Astrocyte (in vitro differentiated cells and primary cell): ENCODE results near the gene PTK7. TPM values are rescaled to one million over a fixed set of nuclear protein-coding genes. Genes with fewer than 3 reads are reported as not detected.
A peak's percentile ranks its signal among the peaks of the same experiment; 100 is the strongest.

Experiments
- DNase-seq: peaks from one replicate; pipeline ENCODE4 v3.0.0-alpha.2; 2010; ENCODE audit warnings: low read depth
- FAIRE-seq: peaks from 2 replicates; lab custom pipeline; 2011; peaks lifted over from hg19 to GRCh38; lab: Jason Lieb, UNC
- H2AFZ ChIP-seq: 2 replicates; pipeline ENCODE4 v1.6.0; 2012; ENCODE audit warnings: low read depth, low read length, inconsistent platforms
- H3K27ac ChIP-seq: 2 replicates; pipeline ENCODE4 v1.5.1; 2011; ENCODE audit warnings: low read depth, low read length, inconsistent platforms
- H3K27me3 ChIP-seq: 2 replicates; pipeline ENCODE4 v1.6.0; 2011; ENCODE audit warnings: low read length, inconsistent platforms; ENCODE audit not compliant: insufficient read depth
- H3K36me3 ChIP-seq: 2 replicates; pipeline ENCODE4 v1.5.1; 2011; ENCODE audit warnings: low read length, inconsistent platforms; ENCODE audit not compliant: insufficient read depth
- H3K4me1 ChIP-seq: 2 replicates; pipeline ENCODE4 v1.5.1; 2011; ENCODE audit warnings: low read length, inconsistent platforms; ENCODE audit not compliant: insufficient read depth
- H3K4me2 ChIP-seq: 2 replicates; pipeline ENCODE4 v1.6.0; 2012; ENCODE audit warnings: low read length, inconsistent platforms
- H3K4me3 ChIP-seq: 2 replicates; pipeline ENCODE4 v1.5.1; 2011; ENCODE audit warnings: low read depth, mild to moderate bottlenecking, low read length, inconsistent platforms; ENCODE audit not compliant: insufficient read depth
- H3K79me2 ChIP-seq: 2 replicates; pipeline ENCODE4 v1.6.0; 2012; ENCODE audit warnings: mild to moderate bottlenecking, low read length, inconsistent platforms; ENCODE audit not compliant: insufficient read depth
- H3K9ac ChIP-seq: 2 replicates; pipeline ENCODE4 v1.6.0; 2012; ENCODE audit warnings: mild to moderate bottlenecking, low read length, inconsistent platforms
- H3K9me3 ChIP-seq: 2 replicates; pipeline ENCODE4 v1.5.1; 2012; ENCODE audit warnings: low read depth, mild to moderate bottlenecking, low read length, inconsistent platforms; ENCODE audit not compliant: insufficient read depth
- H4K20me1 ChIP-seq: 2 replicates; pipeline ENCODE4 v1.6.0; 2012; ENCODE audit warnings: low read length, inconsistent platforms; ENCODE audit not compliant: insufficient read depth
- H3K27ac Mint-ChIP-seq: one replicate; pipeline ENCODE4 v1.8.0; 2021; ENCODE audit warnings: mild to moderate bottlenecking, mixed read lengths; ENCODE audit not compliant: unreplicated experiment
- H3K27me3 Mint-ChIP-seq: one replicate; pipeline ENCODE4 v1.8.0; 2021; ENCODE audit warnings: low read depth, mixed read lengths; ENCODE audit not compliant: unreplicated experiment
- H3K36me3 Mint-ChIP-seq: one replicate; pipeline ENCODE4 v1.8.0; 2021; ENCODE audit warnings: low read depth, mixed read lengths; ENCODE audit not compliant: unreplicated experiment
- H3K4me1 Mint-ChIP-seq: one replicate; pipeline ENCODE4 v1.8.0; 2021; ENCODE audit warnings: low read depth, mixed read lengths; ENCODE audit not compliant: unreplicated experiment
- H3K4me3 Mint-ChIP-seq: one replicate; pipeline ENCODE4 v1.8.0; 2021; ENCODE audit warnings: mild to moderate bottlenecking, moderate library complexity, mixed read lengths; ENCODE audit not compliant: unreplicated experiment
- H3K9me3 Mint-ChIP-seq: one replicate; pipeline ENCODE4 v1.8.0; 2021; ENCODE audit warnings: mild to moderate bottlenecking, mixed read lengths; ENCODE audit not compliant: unreplicated experiment
- CTCF ChIP-seq: IDR thresholded peaks from 2 replicates; pipeline ENCODE4 v1.5.1; 2011; ENCODE audit warnings: low read depth, mild to moderate bottlenecking, inconsistent platforms, low read length, moderate library complexity; ENCODE audit not compliant: insufficient read depth
- EZH2 ChIP-seq: IDR thresholded peaks from 2 replicates; pipeline ENCODE4 v1.6.1; 2012; ENCODE audit warnings: mild to moderate bottlenecking, low read length, inconsistent platforms; ENCODE audit not compliant: insufficient read depth
- total RNA-seq: library from RNA; stranded (reverse); gene quantifications from 2 replicates; pipeline ENCODE4 v1.2.1, GENCODE V29; 2021

PTK7 gene
- total RNA-seq, 1 donor from 2014 or later = 506 TPM

DNA sequence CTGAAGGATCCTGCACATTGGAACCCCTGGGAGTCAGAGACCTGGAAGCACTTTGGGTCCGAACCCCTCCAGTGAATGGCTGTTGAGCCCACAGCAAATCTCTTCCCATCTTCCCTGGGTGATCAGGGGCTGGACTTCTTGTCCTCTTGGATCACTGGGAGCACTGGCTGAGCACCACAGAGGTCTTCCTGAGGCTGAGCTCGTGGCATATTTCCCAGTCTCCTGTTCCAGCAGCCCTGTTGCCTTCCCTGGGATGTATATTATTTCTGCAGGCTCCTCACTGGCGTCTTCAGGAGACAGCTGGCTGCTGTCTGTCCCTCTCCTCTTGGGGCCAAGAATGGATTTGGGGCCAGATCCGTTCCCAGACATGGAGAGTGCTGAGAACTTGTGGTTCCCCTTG is 43.4 kb downstream of the PTK7 start:
- Histone ChIP-seq H3K9me3 (no peaks in the 10 kb centered on the region), H3K27me3 (no peaks in the 10 kb centered on the region), H4K20me1 (no peaks in the 10 kb centered on the region), H3K79me2 (peaks cover 92% of the 10 kb centered on the region), H3K4me1 (peaks cover 71% of the 10 kb centered on the region), H2AFZ (no peak overlapping the region), H3K9ac (peak overlapping the region; percentile 88), H3K36me3 (no peaks in the 10 kb centered on the region), H3K4me2 (no peak overlapping the region), H3K27ac (peak overlapping the region; percentile 100), H3K4me3 (no peak overlapping the region)
- no peak for DNase-seq
- Mint-ChIP-seq H3K36me3 (peaks cover 15% of the 10 kb centered on the region), H3K27me3 (no peaks in the 10 kb centered on the region), H3K9me3 (no peaks in the 10 kb centered on the region), H3K4me1 (peaks cover 81% of the 10 kb centered on the region), H3K4me3 (no peak overlapping the region), H3K27ac (peak overlapping the region; percentile 99)
- FAIRE-seq = no peak
- TF ChIP-seq EZH2 (no peak), CTCF (no peak)

GRCh38 chr6:43120101-43120763 is 44.1 kb downstream of the PTK7 start:
- H3K4me1 ChIP-seq = peaks cover 76% of the 10 kb centered on the region
- Mint-ChIP-seq H3K36me3 (peaks cover 18% of the 10 kb centered on the region), H3K4me1 (peaks cover 82% of the 10 kb centered on the region), H3K9me3 (no peaks in the 10 kb centered on the region), H3K4me3 (peak overlapping the region; percentile 70), H3K27me3 (no peaks in the 10 kb centered on the region), H3K27ac (peak overlapping the region; percentile 99)
- H3K4me2 ChIP-seq = peak overlapping the region; percentile 81
- H3K36me3 ChIP-seq = no peaks in the 10 kb centered on the region
- no peak overlapping the region for H2AFZ ChIP-seq
- H3K9ac ChIP-seq = peak overlapping the region; percentile 88
- H3K27me3 ChIP-seq = no peaks in the 10 kb centered on the region
- H3K4me3 ChIP-seq = no peak overlapping the region
- no peak for TF ChIP-seq EZH2
- H3K79me2 ChIP-seq = peaks cover 87% of the 10 kb centered on the region
- H3K9me3 ChIP-seq = no peaks in the 10 kb centered on the region
- H4K20me1 ChIP-seq = no peaks in the 10 kb centered on the region
- peak overlapping the region; percentile 100 for H3K27ac ChIP-seq
- no peak for FAIRE-seq
- DNase-seq = no peak

DNA sequence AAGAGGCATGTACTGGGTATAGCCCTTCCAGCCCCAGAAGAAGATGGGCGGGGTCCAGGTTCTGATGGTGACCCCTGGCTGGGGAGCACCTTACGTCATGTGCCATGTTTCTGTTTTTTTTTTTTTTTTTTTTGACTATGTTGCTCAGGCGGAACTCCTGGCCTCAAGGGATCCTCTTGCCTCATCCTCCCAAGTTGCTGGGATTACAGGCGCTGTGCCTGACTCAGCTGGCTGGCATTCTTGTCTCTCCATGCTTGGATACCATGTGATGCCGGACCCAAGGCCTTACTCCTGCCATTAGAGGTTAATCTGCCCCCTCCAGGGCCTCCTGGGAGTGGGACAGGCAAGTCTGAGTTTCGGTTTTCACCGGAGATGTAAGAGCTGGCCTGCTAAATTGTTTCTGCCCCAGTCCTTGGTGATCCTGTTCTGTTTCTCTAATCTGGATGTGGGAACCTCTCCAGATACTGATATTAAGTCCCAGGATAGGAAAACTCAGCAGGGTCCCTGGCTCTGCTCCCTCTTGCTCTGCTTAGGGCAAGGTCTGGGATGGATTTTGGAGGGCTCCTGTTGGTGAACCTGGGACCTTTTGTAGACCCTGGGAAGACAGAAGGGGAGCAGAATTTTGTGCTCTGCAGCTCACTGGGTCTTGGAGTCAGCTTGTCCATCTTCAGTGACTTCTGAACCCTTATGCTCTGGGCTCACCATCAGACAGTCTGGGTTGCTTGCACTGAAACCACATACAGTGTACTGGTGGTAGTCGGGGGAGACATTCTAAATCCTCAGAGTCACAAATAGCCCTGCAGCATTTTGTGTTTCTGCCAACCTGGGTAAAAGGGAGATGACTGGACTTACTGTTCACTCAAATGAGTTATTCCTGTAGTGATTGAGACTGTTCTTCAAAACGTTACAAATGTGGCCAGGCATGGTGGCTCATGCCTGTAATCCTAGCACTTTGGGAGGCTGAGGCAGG is 45.1 kb downstream of the PTK7 start:
- Mint-ChIP-seq H3K27ac (peak overlapping the region; percentile 99), H3K9me3 (no peaks in the 10 kb centered on the region), H3K27me3 (no peaks in the 10 kb centered on the region), H3K36me3 (peaks cover 18% of the 10 kb centered on the region), H3K4me3 (peak overlapping the region; percentile 70), H3K4me1 (peaks cover 84% of the 10 kb centered on the region)
- Histone ChIP-seq H3K9me3 (no peaks in the 10 kb centered on the region), H3K27me3 (no peaks in the 10 kb centered on the region), H3K9ac (peak overlapping the region; percentile 88), H3K4me2 (peak overlapping the region; percentile 81), H2AFZ (no peak overlapping the region), H3K36me3 (no peaks in the 10 kb centered on the region), H3K79me2 (peaks cover 85% of the 10 kb centered on the region), H4K20me1 (no peaks in the 10 kb centered on the region), H3K27ac (peak overlapping the region; percentile 100), H3K4me3 (peak overlapping the region; percentile 12), H3K4me1 (peaks cover 76% of the 10 kb centered on the region)
- TF ChIP-seq EZH2 (no peak), CTCF (no peak)
- DNase-seq = peak; percentile 97
- peak; percentile 94 for FAIRE-seq
